Superior temporal gyrus (tissue), 1 donor: ENCODE results near the gene FOXP2.

Source experiments
- DNase-seq: peaks from one replicate; pipeline ENCODE4 v3.0.0-alpha.2; 2016; ENCODE audit errors: extremely low spot score

The FOXP2 gene

DNA sequence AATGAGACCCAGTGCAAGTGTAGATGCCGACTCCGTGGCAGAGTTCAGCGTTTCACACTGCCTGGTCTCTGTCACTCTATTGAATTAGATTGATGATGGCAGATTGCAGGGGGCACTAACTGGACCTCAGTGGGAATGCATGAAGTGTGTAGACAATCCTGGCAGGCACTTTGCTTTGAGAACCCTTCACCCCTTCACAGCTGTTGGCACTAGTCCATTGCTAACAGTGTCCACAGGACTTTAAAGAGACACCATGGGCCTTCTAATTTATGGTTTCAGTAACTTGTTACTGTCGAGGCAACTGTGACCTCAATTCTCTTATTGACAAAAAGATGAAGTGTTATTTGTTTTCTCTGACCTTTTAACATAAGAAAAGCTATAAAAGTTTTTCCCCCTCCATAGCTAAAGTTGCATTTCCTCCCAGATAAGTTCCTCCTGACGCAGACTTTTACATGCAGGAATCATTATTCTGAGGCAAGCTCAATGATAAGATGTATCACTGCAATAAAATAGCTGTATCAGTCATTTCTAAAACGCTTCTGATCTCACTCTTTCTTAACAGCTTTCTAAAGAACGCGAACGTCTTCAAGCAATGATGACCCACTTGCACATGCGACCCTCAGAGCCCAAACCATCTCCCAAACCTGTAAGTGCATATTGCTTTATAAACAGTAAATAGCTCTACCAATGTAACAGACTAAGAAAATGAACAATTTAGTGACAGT, 238.9 kb downstream of the FOXP2 start:
- DNase-seq, result no peak

DNA sequence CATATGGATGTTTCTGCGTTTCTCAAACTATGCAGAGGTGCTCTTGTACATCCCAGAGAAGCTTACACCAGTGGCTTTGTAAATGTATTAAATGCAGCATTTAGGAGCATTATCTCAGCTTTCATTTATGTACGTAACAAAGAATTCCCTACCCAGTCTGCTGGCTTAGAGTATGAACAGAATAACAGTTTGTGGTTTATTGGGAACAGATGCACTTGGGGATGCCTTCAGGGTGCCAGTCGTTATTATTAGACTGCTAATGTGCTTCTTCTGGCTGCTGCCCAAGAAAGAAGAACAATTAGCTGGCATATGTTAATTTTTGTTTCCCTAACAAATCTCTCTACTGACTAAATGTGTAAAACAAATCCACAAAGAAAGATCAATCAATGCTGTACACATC, 241.9 kb downstream of the FOXP2 start:
- no peak for DNase-seq

DNA sequence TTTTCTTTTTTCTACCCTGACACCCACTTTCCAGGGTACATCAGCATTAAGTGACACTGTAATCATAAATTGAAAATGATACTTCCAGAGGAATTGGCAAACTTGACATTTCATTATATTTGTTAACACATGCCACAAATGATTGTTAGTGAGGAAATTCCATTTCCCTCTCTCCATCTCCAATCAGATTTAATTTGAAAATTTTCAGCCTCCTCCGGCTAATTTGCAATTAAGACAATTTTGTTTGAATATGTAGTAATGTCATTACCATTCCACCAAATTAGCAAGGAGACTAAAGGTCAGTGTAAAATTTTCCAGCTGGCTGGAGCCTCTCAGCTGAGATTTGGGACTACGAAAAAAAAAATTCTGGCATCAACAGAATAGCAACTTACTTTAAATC, 242.7 kb downstream of the FOXP2 start:
- no peak for DNase-seq

DNA sequence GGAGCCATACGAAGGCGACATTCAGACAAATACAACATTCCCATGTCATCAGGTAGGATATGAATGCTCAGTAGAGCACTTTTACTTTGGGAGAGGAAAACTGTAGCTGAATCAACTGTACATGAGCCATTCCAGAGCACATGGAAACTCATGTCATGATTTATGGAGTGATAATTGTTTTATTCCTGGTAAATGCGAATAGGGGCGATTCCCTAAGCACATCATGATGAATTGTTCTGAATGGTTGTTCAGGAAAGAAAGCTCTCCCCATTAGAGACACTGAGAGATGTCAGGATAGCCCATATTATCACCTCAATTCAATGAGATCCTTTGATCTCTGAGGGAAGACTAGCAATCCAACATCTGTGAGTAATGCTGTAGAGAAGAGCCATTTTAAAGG, 243.6 kb downstream of the FOXP2 start:
- DNase-seq, result no peak

DNA sequence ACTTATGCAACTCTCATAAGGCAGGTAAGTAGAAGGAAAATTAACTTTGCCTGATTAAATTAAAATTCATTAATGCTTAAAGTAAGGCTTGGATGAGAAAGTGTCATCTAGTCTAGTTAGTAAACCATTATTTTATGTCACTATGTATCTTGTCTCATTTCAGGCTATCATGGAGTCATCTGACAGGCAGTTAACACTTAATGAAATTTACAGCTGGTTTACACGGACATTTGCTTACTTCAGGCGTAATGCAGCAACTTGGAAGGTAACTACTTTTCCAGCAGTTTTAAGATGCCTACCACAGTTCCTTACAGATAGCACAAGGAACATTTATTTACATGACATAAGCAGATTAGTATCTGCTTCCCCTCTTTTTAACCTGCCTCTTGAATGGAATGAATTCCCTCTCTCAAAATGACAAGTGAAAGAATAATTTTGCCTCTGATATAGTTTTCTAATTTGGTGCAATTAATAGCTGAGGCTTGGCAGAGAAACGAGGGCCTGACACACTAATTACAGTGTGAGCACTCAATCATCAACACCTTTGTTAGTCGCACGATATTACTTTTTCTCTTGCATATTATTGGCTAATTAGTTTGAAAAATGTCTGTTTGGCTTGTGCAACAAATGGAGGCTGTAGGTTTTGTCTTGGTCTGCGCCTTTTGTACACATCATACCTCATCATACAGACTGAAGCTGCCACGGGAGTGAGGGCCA, 245.0 kb downstream of the FOXP2 start:
- DNase-seq, result no peak

DNA sequence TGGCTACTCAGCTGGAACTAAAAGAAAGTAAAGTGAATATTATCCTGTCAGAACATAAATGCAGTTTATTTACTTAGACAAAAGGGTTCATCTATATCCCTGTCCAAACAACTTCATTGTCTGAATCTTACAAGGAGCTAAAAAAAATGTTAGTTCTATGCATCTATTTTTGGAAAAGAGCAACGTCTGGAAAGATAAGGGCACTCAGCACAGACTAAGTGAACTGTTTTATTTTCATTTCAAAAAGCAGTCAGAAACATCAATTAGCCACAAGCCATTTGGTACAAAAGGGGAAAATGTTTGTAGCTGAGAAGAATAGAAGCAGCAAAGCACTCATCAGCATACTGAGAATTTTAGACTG, 245.5 kb downstream of the FOXP2 start:
- no peak for DNase-seq

DNA sequence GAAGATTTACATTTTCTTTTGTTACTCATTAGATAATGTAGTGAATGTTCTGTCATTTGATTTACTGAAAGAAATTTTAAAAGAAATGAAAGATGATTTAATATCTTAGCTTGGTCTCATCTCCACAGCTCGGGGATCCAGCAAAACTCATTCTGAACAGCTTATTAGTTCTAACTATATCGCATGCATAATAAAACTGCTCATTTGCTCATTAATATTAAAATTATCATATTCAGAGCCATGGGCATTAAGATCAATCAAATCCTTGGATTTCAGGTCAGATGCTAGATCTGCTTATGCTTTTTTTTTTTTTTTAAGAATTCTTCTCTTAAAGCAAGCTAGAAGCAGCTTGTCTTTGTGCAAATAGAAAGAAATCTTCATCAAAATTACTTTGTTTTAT, 246.1 kb downstream of the FOXP2 start:
- DNase-seq, result no peak

DNA sequence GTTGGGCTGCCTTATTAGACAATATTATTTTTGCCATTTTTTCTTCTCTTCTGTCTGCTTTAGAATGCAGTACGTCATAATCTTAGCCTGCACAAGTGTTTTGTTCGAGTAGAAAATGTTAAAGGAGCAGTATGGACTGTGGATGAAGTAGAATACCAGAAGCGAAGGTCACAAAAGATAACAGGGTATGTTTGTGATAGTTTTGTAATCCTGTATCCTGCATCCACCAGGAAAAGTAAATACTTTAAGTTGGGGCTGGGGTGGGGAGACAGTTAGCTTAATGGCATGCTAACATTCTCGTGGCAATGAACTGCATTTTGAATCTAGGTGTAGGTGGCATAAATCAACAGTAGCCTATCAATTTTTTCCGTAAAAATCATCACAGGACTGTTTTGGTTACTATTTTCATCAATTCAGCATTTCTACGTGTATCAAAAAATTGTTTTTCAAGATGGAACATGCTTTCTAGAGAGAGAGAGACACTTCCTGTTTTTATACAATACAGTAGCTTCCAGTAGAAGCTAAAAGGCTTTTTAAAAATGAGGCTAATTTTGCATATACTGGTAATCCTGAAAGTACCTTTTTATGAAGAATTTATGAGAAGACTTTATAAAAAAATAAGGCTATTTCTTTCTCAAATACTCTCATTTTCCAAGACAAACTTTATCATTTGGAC, 247.5 kb downstream of the FOXP2 start:
- no peak for DNase-seq

DNA sequence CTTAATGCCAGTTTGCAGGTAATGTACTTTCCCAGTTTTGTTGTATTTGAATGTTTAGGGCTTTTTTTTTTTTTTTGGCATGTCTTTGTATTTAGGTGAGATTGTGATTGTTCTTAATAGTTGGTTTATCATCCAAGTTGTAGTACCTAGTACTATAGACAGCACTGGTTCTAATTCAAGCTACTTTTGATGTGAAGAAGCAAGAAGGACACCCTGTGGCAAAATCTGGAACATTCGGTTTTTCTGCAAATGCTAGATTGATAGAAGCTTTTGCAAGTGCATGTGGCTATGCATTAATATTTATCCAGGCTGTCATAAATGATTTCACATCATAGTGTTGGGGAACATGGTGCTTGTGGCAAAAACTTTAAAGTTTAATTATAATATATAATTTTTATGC, 248.9 kb downstream of the FOXP2 start:
- peak; percentile 73 for DNase-seq

DNA sequence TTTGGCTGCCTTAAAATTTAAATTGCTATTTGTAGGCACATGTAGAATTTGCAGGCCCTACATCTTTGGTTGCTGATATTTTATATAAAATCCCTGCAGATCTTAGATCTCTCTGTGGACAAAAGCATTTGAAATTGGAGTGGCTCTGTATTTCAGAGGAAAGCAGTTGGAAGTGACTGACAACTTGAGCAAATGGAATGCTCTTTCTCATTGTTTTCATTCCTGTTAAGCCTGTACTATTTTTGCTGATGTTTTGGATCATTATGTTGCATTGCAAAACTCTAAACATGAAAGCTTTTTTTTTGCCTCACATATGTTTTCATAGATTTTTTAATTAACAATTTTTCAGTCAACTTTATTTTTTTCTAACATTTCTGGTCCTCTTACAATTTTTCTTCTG, 256.1 kb downstream of the FOXP2 start:
- DNase-seq, result no peak

DNA sequence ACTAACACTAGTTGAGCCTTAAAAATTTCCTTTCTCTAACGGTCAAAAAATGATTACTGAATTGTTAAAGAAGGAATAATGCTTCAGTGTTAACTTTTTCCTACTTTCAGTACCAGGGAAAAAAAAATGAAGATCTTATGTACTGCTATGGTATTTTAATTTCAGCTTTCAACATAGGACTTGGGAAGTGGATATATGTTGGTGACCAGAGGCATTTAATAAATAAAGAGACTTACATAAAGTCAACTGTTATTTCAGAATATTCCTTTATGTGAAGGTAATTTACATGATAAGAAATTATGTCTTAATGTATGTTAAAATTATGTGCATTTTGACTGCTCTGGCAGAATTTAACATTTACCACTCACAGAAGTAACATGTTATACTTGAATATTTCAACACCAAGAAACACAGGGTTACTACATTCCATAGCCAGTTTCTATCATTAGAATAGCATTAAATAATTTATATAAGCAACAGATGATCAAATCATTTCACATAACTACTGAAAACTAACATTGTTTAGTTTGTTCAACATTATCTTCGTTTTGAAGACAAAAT, 257.0 kb downstream of the FOXP2 start:
- no peak for DNase-seq

DNA sequence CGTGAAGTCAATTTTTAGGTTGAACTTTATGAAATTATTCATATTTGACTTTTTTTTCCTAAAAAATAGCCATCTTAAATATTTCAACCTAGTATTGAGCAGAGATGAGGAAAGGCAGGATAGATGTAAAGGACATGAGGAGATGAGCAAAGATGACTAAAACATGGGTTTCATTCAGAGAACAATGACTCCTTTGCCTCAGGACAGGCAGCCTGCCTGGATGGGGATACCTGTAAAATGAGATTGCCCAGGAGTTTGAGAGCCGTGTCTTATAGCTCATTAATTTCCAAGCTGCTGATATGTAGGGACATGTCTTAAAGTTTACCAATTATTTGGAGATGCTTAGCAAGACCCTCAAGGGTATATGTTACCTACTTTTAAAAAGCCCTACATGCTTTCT, 263.5 kb downstream of the FOXP2 start:
- no peak for DNase-seq

DNA sequence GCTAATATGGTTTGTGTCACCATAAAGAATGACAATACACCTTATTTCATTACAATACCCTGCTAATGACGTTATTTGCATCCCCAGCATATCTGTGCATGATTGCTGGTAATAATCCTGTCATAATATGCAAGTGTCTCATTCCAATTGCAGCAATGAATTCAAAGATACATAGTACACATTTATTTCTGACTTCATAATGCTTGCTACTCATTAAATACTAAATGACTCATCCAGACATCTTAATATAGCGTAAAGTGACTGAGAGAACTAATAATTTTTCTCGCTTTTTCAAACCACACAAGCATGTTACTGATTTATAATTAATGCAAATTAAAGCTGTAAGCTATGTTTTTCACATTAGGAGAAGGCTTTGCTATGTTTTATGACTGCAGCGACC, 272.6 kb downstream of the FOXP2 start:
- no peak for DNase-seq

DNA sequence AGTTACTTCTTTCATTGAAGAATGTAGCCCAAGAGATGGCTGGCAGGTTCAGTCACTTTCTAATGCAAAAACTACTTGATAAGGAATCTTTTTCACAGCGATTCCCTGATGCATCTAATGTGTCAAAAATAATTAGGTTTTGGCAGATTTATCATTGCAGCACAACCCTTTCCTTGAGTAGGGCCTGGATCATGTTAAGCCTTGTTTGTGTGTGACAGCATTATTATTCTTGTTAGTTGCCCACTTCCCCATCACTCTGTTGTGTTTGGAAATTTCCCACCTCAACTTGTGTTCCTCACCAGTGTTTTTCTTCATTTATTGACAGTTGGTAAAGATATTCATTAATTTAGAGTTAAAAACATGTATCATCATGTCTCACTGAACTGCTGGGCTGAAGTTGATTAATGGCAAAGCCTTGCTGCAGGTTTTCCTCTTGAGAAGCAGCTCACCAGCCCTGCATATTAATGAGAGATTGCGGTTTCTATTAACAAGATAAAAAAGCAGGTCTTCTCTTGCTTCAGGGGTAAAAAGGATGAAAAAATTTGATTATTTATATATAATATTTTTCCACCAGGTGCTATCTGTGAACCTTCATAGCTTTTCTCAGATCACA, 273.9 kb downstream of the FOXP2 start:
- no peak for DNase-seq

DNA sequence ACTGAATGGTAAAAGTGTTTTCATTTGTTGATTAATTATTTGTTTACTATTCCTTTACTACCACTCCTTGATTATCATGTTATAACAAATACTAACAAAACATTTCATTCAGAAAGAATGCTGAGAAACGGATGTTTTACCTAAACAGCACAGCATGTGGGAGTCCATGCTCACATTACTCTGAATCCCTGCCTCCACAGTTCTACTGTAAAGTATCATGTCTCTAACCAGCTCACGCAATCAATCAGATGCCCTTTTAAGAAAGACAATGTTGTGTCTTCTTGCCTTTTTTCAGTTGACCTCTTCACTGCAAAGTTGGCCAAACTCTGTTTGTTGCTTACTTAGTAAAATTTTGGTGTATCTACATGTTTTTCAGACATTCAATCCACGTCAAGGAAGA, 274.8 kb downstream of the FOXP2 start:
- no peak for DNase-seq

DNA sequence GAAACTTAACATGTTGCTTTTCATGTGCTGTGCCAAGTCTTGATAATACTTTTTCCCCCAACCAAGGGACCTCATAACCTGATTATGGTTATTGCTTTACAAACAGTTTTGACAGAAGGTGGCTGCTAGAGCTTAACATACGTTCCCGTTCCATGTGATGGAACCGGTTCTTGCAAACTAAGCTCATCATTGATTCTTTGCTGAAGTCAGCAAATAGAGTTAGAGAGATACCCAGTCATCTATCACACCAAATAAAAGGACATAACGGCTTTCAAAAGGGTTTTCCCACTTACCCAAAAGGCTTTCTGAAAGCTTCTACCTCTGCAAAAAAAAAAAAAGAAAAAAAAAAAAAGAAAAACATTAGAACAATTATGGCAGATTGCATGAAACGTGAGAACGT, 277.0 kb downstream of the FOXP2 start:
- DNase-seq, result no peak

DNA sequence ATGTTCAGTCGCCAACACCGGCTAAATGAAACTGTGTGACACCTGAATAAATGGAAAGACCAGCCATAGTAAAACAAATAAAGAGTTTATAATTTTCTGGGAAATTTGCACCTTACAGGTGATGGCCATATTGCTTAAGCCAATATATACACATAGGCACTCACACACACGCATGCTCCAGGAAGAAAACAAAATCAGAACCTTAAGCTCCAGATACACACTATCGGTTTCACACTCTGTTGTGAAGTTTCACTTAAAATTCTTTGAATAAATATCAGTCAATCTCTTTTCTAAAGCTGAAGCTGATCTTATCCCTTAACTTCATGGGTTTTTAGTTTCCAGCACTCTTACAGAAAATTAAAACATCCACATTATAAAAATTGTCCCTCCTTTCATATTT, 280.6 kb downstream of the FOXP2 start:
- no peak for DNase-seq

DNA sequence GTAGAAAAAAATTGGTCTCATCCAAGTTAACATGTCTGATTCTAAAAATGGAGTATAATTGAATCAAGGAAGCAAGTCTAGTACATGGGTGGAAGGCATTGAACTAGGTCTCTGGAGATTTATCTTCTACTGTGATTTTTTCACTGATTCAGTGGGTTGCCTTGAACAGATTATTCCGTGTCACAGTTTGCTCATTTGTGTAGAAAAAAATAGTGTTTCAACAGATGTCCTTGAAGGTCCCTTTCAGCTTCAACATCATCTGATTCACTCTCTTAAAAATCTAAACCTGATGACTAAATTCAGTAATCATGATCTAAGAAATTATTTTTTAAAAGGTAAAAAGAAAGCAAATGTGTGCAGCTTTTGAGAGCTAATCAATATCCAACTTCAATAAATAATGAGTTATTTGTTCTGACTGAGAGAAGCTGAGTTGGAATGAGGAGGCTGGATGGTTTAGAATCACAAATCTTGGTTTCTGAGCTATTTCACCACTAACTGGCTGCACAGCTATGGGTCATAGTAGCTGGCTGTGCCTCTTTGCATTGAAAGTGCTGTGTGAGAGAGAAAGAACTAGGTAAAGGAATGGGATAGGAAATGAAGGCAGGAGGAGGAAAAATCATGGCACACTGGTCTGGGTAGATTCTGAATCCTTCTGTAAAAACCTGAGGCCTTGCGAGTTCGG, 285.8 kb downstream of the FOXP2 start:
- DNase-seq, result no peak

DNA sequence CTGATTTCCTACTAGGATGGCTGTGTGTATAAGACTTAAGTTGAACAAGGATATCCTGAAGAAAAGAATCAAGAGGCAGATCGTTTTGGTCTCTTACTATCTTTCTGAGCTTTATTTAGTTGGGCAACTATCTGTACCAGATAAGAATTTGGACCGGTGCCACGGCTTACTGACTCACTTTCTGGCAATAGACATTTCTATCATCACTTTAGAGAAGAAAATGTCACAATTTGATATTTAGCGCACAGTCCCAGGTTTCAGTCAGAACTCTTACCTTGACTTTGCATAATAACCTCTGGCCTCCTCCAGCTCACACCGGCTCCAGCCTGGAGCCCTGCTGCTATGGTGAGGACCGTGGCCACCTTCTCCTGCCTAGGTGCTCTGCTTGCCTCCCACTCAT, 289.1 kb downstream of the FOXP2 start:
- no peak for DNase-seq

DNA sequence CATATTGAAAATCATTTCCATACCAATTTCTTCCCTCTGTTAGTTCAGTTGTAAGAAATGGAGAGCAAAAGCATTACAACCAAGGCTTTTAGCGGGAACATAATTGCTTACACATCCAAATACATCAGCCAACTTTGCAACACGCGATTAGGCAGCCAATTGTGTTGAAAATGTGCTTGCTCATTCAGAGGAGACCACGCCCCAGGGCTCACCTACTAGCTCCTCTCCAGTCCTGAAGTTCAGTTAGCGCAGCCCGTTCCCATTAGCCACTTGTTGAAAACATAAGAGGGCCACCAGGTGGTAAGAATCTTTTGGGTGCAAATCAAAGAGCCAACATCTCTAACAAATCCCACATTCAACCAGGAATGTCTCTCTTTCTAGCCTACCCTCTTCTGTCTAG, 294.0 kb downstream of the FOXP2 start:
- no peak for DNase-seq

DNA sequence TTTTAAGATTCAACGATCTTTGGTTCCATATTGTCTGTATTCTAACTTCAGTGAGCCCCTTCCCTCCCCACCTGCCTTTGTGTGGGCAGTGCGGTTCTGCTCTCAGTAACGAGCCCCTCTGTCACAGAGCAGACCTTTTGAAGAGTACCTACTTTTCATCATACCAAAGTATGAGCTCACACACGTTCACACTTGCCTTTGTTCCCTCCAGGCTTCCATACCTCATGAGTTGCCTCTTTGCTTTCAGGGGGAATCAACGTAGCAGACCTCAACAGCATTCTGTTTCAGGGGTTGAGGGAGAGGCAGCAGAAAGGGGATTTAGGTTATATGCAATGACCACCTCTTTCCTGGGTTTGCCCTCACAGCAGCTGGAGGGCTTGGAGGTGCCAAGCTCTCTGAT, 295.9 kb downstream of the FOXP2 start:
- DNase-seq, result no peak

DNA sequence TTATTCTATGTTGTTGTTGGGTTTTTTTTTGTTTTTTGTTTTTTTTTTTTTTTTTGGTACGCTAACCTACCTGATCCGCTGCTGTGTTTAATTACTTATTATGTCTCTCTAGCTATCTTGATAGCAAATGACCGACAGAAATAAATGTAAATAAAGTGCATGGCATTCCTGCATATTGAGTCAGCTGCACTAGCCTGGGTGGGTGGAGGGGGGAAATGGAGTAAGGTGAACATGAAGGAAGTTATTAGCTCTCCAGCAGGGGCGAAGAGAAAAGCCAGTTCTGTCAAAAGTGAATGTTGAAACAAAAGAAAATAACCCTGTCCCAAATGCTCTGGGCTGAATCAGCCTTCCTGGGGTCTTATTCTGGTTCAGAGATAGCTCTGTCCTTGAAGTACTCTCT, 296.6 kb downstream of the FOXP2 start:
- no peak for DNase-seq
